Adrenal gland (tissue), 5 donors: ENCODE results near the gene KCNT1.

Source experiments
- CTCF ChIP-seq, 6 experiments: fragments of 450-650 bp in 4 of 6; fragments of 200-600 bp in 2 of 6; sonication (generic) in 1 of 6; IDR thresholded peaks; 1 replicate in 5 of 6; 2 replicates in 1 of 6; pipeline versions ENCODE4 v1.5.1 to v1.8.0; 2016 to 2021; ENCODE audit warnings: antibody characterized with exemption in 6 of 6, mild to moderate bottlenecking in 2 of 6, moderate library complexity in 1 of 6
- POLR2A ChIP-seq, 2 donors: fragments of 450-650 bp; IDR thresholded peaks; one replicate each; pipeline ENCODE4 v1.6.1; 2017; ENCODE audit warnings: antibody characterized with exemption in 2 of 2, mild to moderate bottlenecking in 2 of 2, moderate library complexity in 1 of 2
- donor health status: DM: no; HTN: no; CAD: no.

- TF ChIP-seq CTCF (IDR thresholded peaks at IDR 0.05) (no peak), POLR2A (IDR thresholded peaks at IDR 0.05) (no peak)
These were observed 43.8 kb downstream of the KCNT1 start for GRCh38 chr9:135745686-135746324.
